ENCODE measurements around the gene RND1.
"Not testable (repeated sequence)": the region's sequence is repeated elsewhere in the genome, so short reads cannot be mapped to it uniquely, and the experiment has no call there.

RND1 gene

DNA sequence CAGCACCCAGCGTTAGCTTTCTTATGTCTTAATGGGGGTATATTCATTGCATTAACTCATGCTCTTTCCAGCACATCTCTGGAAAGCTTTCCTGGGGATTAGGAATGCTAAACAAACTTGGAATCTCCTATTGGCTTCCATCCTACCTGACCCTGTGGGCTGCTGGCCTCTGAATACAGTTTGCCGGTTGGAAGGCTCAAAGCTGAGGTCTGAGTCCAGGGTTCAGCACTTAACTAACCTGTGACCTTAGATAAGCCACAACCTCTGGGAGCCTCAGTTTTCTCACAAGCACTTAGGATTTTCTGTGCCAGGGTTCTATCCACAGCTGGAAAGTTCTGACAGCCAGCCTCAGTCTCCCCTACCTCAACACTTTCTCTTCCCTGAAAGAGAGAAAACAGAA is 12.9 kb upstream of the RND1 start:
- Histone ChIP-seq H3K18ac (ENCODE audit: low read length) (no peak overlapping the region), H3K4me2 (ENCODE audit: low read length) (no peak overlapping the region), H3K36me3 (ENCODE audit: control insufficient read depth in 1 of 2, insufficient read depth in 2 of 2, low read length in 2 of 2) (no peaks in the 10 kb centered on the region), H4K12ac (ENCODE audit: low read depth, low read length) (no peak overlapping the region), H3K4me1 (ENCODE audit: control insufficient read depth in 1 of 2, insufficient read depth in 2 of 2, low read length in 2 of 2) (peaks cover 13 to 14% of the 10 kb centered on the region in 2 experiments), H4K91ac (ENCODE audit: low read depth, low read length) (no peak overlapping the region), H4K8ac (ENCODE audit: low read depth, low read length) (no peak overlapping the region), H3K27me3 (ENCODE audit: insufficient read depth, low read length) (no peaks in the 10 kb centered on the region), H3K9ac (ENCODE audit: low read length) (no peak overlapping the region), H3K27ac (ENCODE audit: low read depth, low read length) (no peak overlapping the region), H3K79me2 (ENCODE audit: control insufficient read depth, insufficient read depth, low read length, poor library complexity) (no peaks in the 10 kb centered on the region), H3K4me3 (ENCODE audit: low read depth, low read length) (no peak overlapping the region), H3K4ac (ENCODE audit: low read depth, low read length) (no peak overlapping the region), H3K79me1 (ENCODE audit: low read length) (peaks cover 14% of the 10 kb centered on the region), H2BK5ac (ENCODE audit: low read depth, low read length, poor library complexity) (no peak overlapping the region), H3K9me3 (ENCODE audit: insufficient read depth, low read depth, low read length) (no peaks in the 10 kb centered on the region), H2AK5ac (ENCODE audit: low read length) (no peak overlapping the region), H2BK12ac (ENCODE audit: low read length) (peak overlapping the region; percentile 10), H2BK120ac (ENCODE audit: insufficient read depth, low read length, poor library complexity) (no peak overlapping the region), H3K14ac (ENCODE audit: low read length) (no peak overlapping the region), H3K23ac (ENCODE audit: low read length) (no peak overlapping the region), H2AFZ (ENCODE audit: insufficient read depth, low read length, poor library complexity) (no peak overlapping the region)
- DNase-seq: no peak
- no CpG with 5 or more reads among the region's 2 CpGs for WGBS (ENCODE audit: extremely low coverage, insufficient coverage, insufficient read length)

DNA sequence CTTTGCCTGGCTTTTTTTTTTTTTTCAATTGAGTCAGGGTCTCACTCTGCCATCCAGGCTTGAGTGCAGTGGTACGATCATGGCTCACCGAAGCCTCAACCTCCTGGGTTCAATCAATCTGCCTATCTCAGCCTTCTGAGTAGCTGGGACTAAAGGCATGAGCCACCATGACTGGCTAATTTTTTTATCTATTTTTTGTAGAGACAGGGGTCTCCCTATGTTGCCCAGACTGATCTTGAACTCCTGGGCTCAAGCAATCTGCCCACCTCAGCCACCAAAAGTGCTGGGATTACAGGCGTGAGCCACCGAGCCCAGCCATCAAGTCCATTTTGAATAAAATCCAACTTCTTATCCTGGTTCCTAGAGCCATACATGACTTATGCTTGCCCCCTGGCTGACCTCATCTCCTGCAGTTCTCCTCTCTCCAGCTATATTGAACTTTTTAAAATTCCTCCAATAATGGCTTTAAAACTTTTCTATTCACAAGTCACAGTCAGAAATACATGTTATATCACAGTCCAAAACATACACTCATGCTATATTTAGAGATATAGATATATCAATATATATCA is 10.4 kb upstream of the RND1 start:
- Histone ChIP-seq H3K23ac (ENCODE audit: low read length) (no peak overlapping the region), H2BK5ac (ENCODE audit: low read depth, low read length, poor library complexity) (no peak overlapping the region), H3K79me1 (ENCODE audit: low read length) (no peaks in the 10 kb centered on the region), H3K4me1 (ENCODE audit: control insufficient read depth in 1 of 2, insufficient read depth in 2 of 2, low read length in 2 of 2) (peaks cover 0 to 2% of the 10 kb centered on the region in 2 experiments), H2BK12ac (ENCODE audit: low read length) (no peak overlapping the region), H3K79me2 (ENCODE audit: control insufficient read depth, insufficient read depth, low read length, poor library complexity) (no peaks in the 10 kb centered on the region), H3K4me2 (ENCODE audit: low read length) (no peak overlapping the region), H3K4me3 (ENCODE audit: low read depth, low read length) (no peak overlapping the region), H3K9me3 (ENCODE audit: insufficient read depth, low read depth, low read length) (no peaks in the 10 kb centered on the region), H3K9ac (ENCODE audit: low read length) (no peak overlapping the region), H3K14ac (ENCODE audit: low read length) (no peak overlapping the region), H3K27me3 (ENCODE audit: insufficient read depth, low read length) (no peaks in the 10 kb centered on the region), H2AFZ (ENCODE audit: insufficient read depth, low read length, poor library complexity) (no peak overlapping the region), H3K4ac (ENCODE audit: low read depth, low read length) (no peak overlapping the region), H4K91ac (ENCODE audit: low read depth, low read length) (no peak overlapping the region), H3K36me3 (ENCODE audit: control insufficient read depth in 1 of 2, insufficient read depth in 2 of 2, low read length in 2 of 2) (no peaks in the 10 kb centered on the region), H3K27ac (ENCODE audit: low read depth, low read length) (no peak overlapping the region), H3K18ac (ENCODE audit: low read length) (no peak overlapping the region), H4K12ac (ENCODE audit: low read depth, low read length) (no peak overlapping the region), H4K8ac (ENCODE audit: low read depth, low read length) (no peak overlapping the region), H2BK120ac (ENCODE audit: insufficient read depth, low read length, poor library complexity) (no peak overlapping the region), H2AK5ac (ENCODE audit: low read length) (no peak overlapping the region)
- no CpG with 5 or more reads among the region's 4 CpGs for WGBS (ENCODE audit: extremely low coverage, insufficient coverage, insufficient read length)
- no peak for DNase-seq

DNA sequence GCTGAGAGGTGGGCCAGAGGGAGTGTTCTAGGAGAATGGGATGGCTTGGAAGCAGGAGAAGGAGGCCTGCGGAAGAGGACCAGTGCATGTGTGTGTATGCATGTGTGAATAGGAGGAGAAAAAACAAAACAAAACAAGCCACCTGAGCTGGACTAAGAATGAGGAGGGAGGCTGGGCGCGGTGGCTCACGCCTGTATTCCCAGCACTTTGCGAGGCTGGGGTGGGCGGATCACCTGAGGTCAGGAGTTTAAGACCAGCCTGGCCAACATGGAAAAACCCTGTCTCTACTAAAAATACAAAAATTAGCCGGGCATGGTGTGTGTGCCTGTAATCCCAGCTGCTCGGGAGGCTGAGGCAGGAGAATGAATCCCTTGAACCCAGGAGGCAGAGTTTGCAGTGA is 7.9 kb upstream of the RND1 start:
- not testable (repeated sequence) for H3K27ac ChIP-seq (ENCODE audit: low read depth, low read length); H3K79me2 ChIP-seq (ENCODE audit: control insufficient read depth, insufficient read depth, low read length, poor library complexity); H3K4me1 ChIP-seq (ENCODE audit: control insufficient read depth in 1 of 2, insufficient read depth in 2 of 2, low read length in 2 of 2); H2BK5ac ChIP-seq (ENCODE audit: low read depth, low read length, poor library complexity); H4K12ac ChIP-seq (ENCODE audit: low read depth, low read length); H3K23ac ChIP-seq (ENCODE audit: low read length); DNase-seq; H2BK120ac ChIP-seq (ENCODE audit: insufficient read depth, low read length, poor library complexity); H3K27me3 ChIP-seq (ENCODE audit: insufficient read depth, low read length); H2AFZ ChIP-seq (ENCODE audit: insufficient read depth, low read length, poor library complexity); H3K36me3 ChIP-seq (ENCODE audit: control insufficient read depth in 1 of 2, insufficient read depth in 2 of 2, low read length in 2 of 2); H3K9me3 ChIP-seq (ENCODE audit: insufficient read depth, low read depth, low read length); H3K4me2 ChIP-seq (ENCODE audit: low read length); H4K8ac ChIP-seq (ENCODE audit: low read depth, low read length); H4K91ac ChIP-seq (ENCODE audit: low read depth, low read length); H3K4me3 ChIP-seq (ENCODE audit: low read depth, low read length); H2BK12ac ChIP-seq (ENCODE audit: low read length); H3K14ac ChIP-seq (ENCODE audit: low read length); H3K4ac ChIP-seq (ENCODE audit: low read depth, low read length); H2AK5ac ChIP-seq (ENCODE audit: low read length); H3K79me1 ChIP-seq (ENCODE audit: low read length); H3K18ac ChIP-seq (ENCODE audit: low read length); H3K9ac ChIP-seq (ENCODE audit: low read length)
- WGBS (ENCODE audit: extremely low coverage, insufficient coverage, insufficient read length): no CpG with 5 or more reads among the region's 8 CpGs

DNA sequence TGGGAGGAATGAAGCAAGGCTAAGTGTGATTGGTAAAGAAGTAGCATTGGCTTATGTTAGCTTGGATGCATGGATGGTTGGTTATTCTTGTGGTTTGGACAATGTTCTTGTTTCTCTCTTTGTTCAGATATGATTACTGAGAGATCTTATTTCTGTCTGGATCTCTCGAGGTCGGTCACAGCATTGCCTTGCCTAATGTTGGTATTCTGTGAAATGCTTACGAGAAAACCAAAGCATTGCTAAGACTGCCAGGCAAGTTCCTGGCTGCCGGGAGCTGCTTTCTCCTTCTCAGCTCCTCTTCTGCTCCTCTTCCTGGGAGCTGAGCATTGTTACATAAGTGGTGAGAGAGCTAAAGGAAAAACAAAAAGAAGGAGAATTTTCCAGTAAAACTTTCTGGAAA is 7.4 kb upstream of the RND1 start:
- no CpG with 5 or more reads among the region's 4 CpGs for WGBS (ENCODE audit: extremely low coverage, insufficient coverage, insufficient read length)
- no peak overlapping the region for H2AFZ ChIP-seq (ENCODE audit: insufficient read depth, low read length, poor library complexity)
- no peak overlapping the region for H2AK5ac ChIP-seq (ENCODE audit: low read length)
- no peak overlapping the region for H2BK120ac ChIP-seq (ENCODE audit: insufficient read depth, low read length, poor library complexity)
- no peaks in the 10 kb centered on the region for H3K79me1 ChIP-seq (ENCODE audit: low read length)
- H3K14ac ChIP-seq (ENCODE audit: low read length): no peak overlapping the region
- H2BK12ac ChIP-seq (ENCODE audit: low read length): no peak overlapping the region
- H4K12ac ChIP-seq (ENCODE audit: low read depth, low read length): no peak overlapping the region
- H3K9ac ChIP-seq (ENCODE audit: low read length): no peak overlapping the region
- H4K91ac ChIP-seq (ENCODE audit: low read depth, low read length): no peak overlapping the region
- no peak overlapping the region for H3K18ac ChIP-seq (ENCODE audit: low read length)
- H3K79me2 ChIP-seq (ENCODE audit: control insufficient read depth, insufficient read depth, low read length, poor library complexity): no peaks in the 10 kb centered on the region
- H3K36me3 ChIP-seq (ENCODE audit: control insufficient read depth in 1 of 2, insufficient read depth in 2 of 2, low read length in 2 of 2): no peaks in the 10 kb centered on the region
- no peaks in the 10 kb centered on the region for H3K4me1 ChIP-seq (ENCODE audit: control insufficient read depth in 1 of 2, insufficient read depth in 2 of 2, low read length in 2 of 2)
- H3K27me3 ChIP-seq (ENCODE audit: insufficient read depth, low read length): no peaks in the 10 kb centered on the region
- no peak overlapping the region for H3K4me2 ChIP-seq (ENCODE audit: low read length)
- no peak overlapping the region for H3K4ac ChIP-seq (ENCODE audit: low read depth, low read length)
- no peaks in the 10 kb centered on the region for H3K9me3 ChIP-seq (ENCODE audit: insufficient read depth, low read depth, low read length)
- H3K4me3 ChIP-seq (ENCODE audit: low read depth, low read length): no peak overlapping the region
- no peak overlapping the region for H3K23ac ChIP-seq (ENCODE audit: low read length)
- H4K8ac ChIP-seq (ENCODE audit: low read depth, low read length): no peak overlapping the region
- no peak for DNase-seq
- no peak overlapping the region for H2BK5ac ChIP-seq (ENCODE audit: low read depth, low read length, poor library complexity)
- no peak overlapping the region for H3K27ac ChIP-seq (ENCODE audit: low read depth, low read length)
